Bronchial epithelial cell (primary cell): ENCODE measurements around the gene IRS2. TPM values are rescaled to one million over a fixed set of nuclear protein-coding genes. Genes with fewer than 3 reads are reported as not detected.
"Not testable (repeated sequence)": the region's sequence is repeated elsewhere in the genome, so short reads cannot be mapped to it uniquely, and the experiment has no call there.

Source experiments
- DNase-seq: peaks from one replicate; pipeline ENCODE4 v3.0.0-alpha.2; 2010; ENCODE audit warnings: low read depth
- FAIRE-seq: peaks from 2 replicates; lab custom pipeline; 2011; peaks lifted over from hg19 to GRCh38; lab: Jason Lieb, UNC
- H3K27me3 ChIP-seq: 2 replicates; pipeline ENCODE4 v1.5.1; 2011; ENCODE audit warnings: low read length; ENCODE audit not compliant: control insufficient read depth, insufficient read depth
- H3K36me3 ChIP-seq: 2 replicates; pipeline ENCODE4 v1.5.1; 2011; ENCODE audit warnings: low read length; ENCODE audit not compliant: control insufficient read depth, insufficient read depth
- H3K4me3 ChIP-seq: 2 replicates; pipeline ENCODE4 v1.5.1; 2011; ENCODE audit warnings: mild to moderate bottlenecking, low read depth, low read length, control low read depth
- total RNA-seq: library from RNA; depleted of rRNA; stranded (reverse); fragments of >200 nt; gene quantifications from 2 replicates; pipeline ENCODE4 v1.2.1, GENCODE V29; 2014
- TF ChIP-seq, protein P1 (sequence below): IDR thresholded peaks from 2 replicates; pipeline ENCODE4 v1.5.1; 2011; ENCODE audit warnings: mild to moderate bottlenecking, moderate library complexity, low read length, control low read depth, inconsistent platforms; ENCODE audit not compliant: insufficient read depth, severe bottlenecking

IRS2 gene
- total RNA-seq, 1 donor from 2014 or later: 6.8 TPM

- no peaks in the 10 kb centered on the region for H3K36me3 ChIP-seq
- TF ChIP-seq, protein P1, sequence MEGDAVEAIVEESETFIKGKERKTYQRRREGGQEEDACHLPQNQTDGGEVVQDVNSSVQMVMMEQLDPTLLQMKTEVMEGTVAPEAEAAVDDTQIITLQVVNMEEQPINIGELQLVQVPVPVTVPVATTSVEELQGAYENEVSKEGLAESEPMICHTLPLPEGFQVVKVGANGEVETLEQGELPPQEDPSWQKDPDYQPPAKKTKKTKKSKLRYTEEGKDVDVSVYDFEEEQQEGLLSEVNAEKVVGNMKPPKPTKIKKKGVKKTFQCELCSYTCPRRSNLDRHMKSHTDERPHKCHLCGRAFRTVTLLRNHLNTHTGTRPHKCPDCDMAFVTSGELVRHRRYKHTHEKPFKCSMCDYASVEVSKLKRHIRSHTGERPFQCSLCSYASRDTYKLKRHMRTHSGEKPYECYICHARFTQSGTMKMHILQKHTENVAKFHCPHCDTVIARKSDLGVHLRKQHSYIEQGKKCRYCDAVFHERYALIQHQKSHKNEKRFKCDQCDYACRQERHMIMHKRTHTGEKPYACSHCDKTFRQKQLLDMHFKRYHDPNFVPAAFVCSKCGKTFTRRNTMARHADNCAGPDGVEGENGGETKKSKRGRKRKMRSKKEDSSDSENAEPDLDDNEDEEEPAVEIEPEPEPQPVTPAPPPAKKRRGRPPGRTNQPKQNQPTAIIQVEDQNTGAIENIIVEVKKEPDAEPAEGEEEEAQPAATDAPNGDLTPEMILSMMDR: no peak
- no peaks in the 10 kb centered on the region for H3K27me3 ChIP-seq
- FAIRE-seq (no peak), DNase-seq (no peak)
- no peak overlapping the region for H3K4me3 ChIP-seq
Observed at GRCh38 chr13:109735436-109735966, 50.9 kb downstream of the IRS2 start.

GRCh38 chr13:109734002-109734785, 52.2 kb downstream of the IRS2 start:
- no peaks in the 10 kb centered on the region for H3K27me3 ChIP-seq
- no peak for DNase-seq
- no peak for FAIRE-seq
- TF ChIP-seq, protein P1: no peak
- no peaks in the 10 kb centered on the region for H3K36me3 ChIP-seq
- H3K4me3 ChIP-seq: no peak overlapping the region

DNA sequence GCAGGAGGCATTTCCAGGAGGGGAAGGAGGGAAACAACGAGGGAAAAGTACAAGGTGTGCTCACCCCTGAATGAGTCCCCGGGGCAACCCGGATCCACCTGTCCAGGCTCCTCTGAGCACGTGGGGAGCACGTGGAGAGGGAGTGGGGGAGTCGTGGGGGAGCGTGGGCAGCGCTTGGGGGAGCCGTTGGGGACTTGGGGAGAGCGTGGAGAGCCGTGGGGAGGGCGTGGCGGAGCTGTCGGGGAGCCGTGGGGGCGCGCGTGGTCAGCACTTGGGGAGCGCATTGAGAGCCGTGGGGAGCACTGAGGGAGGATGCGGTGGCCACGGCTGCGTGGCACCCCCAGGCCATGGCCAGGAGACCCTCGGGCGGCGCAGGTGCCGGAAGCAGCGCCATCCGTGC, 52.8 kb downstream of the IRS2 start:
- TF ChIP-seq, protein P1: no peak
- H3K27me3 ChIP-seq: no peaks in the 10 kb centered on the region
- FAIRE-seq: no peak

GRCh38 chr13:109732470-109733170, 53.8 kb downstream of the IRS2 start:
- H3K27me3 ChIP-seq, DNase-seq, H3K36me3 ChIP-seq, H3K4me3 ChIP-seq, FAIRE-seq: not testable (repeated sequence)

More for the DNA sequence above, 52.8 kb downstream of the IRS2 start:
- no peak for DNase-seq
- Histone ChIP-seq H3K36me3 (no peaks in the 10 kb centered on the region), H3K4me3 (no peak overlapping the region)

DNA sequence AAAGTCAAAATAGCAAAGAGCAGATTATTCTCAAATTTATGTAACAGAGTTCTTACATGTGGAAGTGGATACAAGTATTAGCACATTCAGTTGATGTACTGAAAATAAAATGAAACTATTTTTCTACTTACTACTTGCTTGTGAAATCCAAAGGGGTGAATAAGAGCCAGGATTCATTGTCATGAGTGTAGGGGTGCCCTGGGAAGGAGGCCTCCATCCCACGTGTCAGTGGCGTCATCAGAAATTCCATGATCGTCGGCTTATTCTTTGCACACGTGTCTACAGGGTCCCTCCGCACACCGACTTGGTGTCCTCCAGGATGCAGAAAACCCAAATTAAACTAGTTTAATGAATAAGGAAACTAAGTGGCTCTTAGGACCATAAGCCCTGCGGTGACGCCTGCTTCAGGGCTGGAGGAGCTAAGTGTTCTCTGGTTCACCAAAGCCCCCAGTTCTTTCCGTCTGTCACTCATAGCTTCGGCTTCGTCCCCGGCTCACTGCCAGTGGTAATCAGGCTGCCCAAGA, 55.5 kb downstream of the IRS2 start:
- no peaks in the 10 kb centered on the region for H3K27me3 ChIP-seq

More for the DNA sequence above, 55.5 kb downstream of the IRS2 start:
- FAIRE-seq (no peak), DNase-seq (no peak)
- no peak overlapping the region for H3K4me3 ChIP-seq
- no peaks in the 10 kb centered on the region for H3K36me3 ChIP-seq
- TF ChIP-seq, protein P1: no peak
